NCI-H187 treated with DMSO at 0.1 percent for 48 hours (cell line): ENCODE results near the gene XKR8.

Experiments used
- DNase-seq: peaks from one replicate; lab custom pipeline; 2025; lab: John Stamatoyannopoulos, UW

XKR8 gene

GRCh38 chr1:27959792-27960603 lies at the start of gene XKR8:
Gene XKR8 (plus strand): TSS chr1:27959973. CDS start chr1:27960070, 97 bp downstream.
- no peak for DNase-seq

GRCh38 chr1:27912429-27912828 lies 47.3 kb upstream of the XKR8 start:
- DNase-seq = no peak

- no peak for DNase-seq
Measured at GRCh38 chr1:27915082-27915575, 44.6 kb upstream of the XKR8 start.

- no peak for DNase-seq
Measured at GRCh38 chr1:27922272-27922671, 37.5 kb upstream of the XKR8 start.

- DNase-seq = no peak
Measured at GRCh38 chr1:27928216-27928954, 31.4 kb upstream of the XKR8 start.

- DNase-seq = no peak
Measured at GRCh38 chr1:27931184-27931583, 28.6 kb upstream of the XKR8 start.

GRCh38 chr1:27931759-27932158 lies 28.0 kb upstream of the XKR8 start:
- no peak for DNase-seq

GRCh38 chr1:27934818-27935549 lies 24.8 kb upstream of the XKR8 start, which contains the start of gene SMPDL3B:
Gene SMPDL3B (plus strand): TSS chr1:27935000. CDS start chr1:27935184, 184 bp downstream.
- no peak for DNase-seq

GRCh38 chr1:27935721-27936120 lies 24.1 kb upstream of the XKR8 start:
- DNase-seq = no peak

- no peak for DNase-seq
Measured at GRCh38 chr1:27936370-27936769, 23.4 kb upstream of the XKR8 start.

GRCh38 chr1:27937524-27937836 lies 22.3 kb upstream of the XKR8 start:
- no peak for DNase-seq

- DNase-seq = no peak
Measured at GRCh38 chr1:27938488-27938887, 21.3 kb upstream of the XKR8 start.

GRCh38 chr1:27940297-27940696 lies 19.5 kb upstream of the XKR8 start:
- DNase-seq = no peak

GRCh38 chr1:27940870-27941560 lies 18.8 kb upstream of the XKR8 start:
- DNase-seq = no peak

GRCh38 chr1:27941671-27942540 lies 17.9 kb upstream of the XKR8 start:
- no peak for DNase-seq

GRCh38 chr1:27945020-27945419 lies 14.8 kb upstream of the XKR8 start:
- DNase-seq = no peak

- DNase-seq = no peak
Measured at GRCh38 chr1:27949027-27949426, 10.7 kb upstream of the XKR8 start.

- no peak for DNase-seq
Measured at GRCh38 chr1:27951396-27951795, 8.4 kb upstream of the XKR8 start.

- DNase-seq = no peak
Measured at GRCh38 chr1:27952147-27952546, 7.6 kb upstream of the XKR8 start.

- DNase-seq = no peak
Measured at GRCh38 chr1:27954186-27954585, 5.6 kb upstream of the XKR8 start.

GRCh38 chr1:27955076-27955475 lies 4.7 kb upstream of the XKR8 start:
- DNase-seq = no peak
